Nephron (organoid): ENCODE measurements around the gene ZNF414.
A peak's percentile ranks its signal among the peaks of the same experiment; 100 is the strongest.

Experiments
- H3K27ac Mint-ChIP-seq, 3 experiments: 2 replicates each; pipeline ENCODE4 v1.8.0; 2020; ENCODE audit warnings: mixed read lengths in 3 of 3, mild to moderate bottlenecking in 2 of 3, moderate library complexity in 1 of 3
- H3K27me3 Mint-ChIP-seq: 2 replicates; pipeline ENCODE4 v1.8.0; 2021; ENCODE audit warnings: low read depth, mild to moderate bottlenecking, moderate library complexity, mixed read lengths
- H3K36me3 Mint-ChIP-seq: 2 replicates; pipeline ENCODE4 v1.8.0; 2020; ENCODE audit warnings: low read depth, mixed read lengths
- H3K4me1 Mint-ChIP-seq: 2 replicates; pipeline ENCODE4 v1.8.0; 2020; ENCODE audit warnings: mixed read lengths
- H3K4me3 Mint-ChIP-seq, 3 experiments: 2 replicates each; pipeline ENCODE4 v1.8.0; 2020; ENCODE audit warnings: mild to moderate bottlenecking in 3 of 3, mixed read lengths in 3 of 3, moderate library complexity in 2 of 3
- H3K9me3 Mint-ChIP-seq: 2 replicates; pipeline ENCODE4 v1.8.0; 2020; ENCODE audit warnings: mixed read lengths
- TF ChIP-seq, protein P1 (sequence below), 3 experiments: fragments of 200-600 bp; sonication (generic); IDR thresholded peaks; one replicate each; pipeline ENCODE4 v1.5.0; 2021; ENCODE audit warnings: antibody characterized with exemption in 3 of 3; ENCODE audit not compliant: unreplicated experiment in 3 of 3

ZNF414 gene

GRCh38 chr19:8506402-8506957 is 7.5 kb downstream of the ZNF414 start:
- Mint-ChIP-seq H3K4me1 (peaks cover 4% of the 10 kb centered on the region), H3K4me3 (peak overlapping the region; percentile 88 to 89 (median 89)), H3K27ac (peak overlapping the region; percentile 24 to 83 (median 83)), H3K36me3 (no peaks in the 10 kb centered on the region), H3K27me3 (peaks cover 3% of the 10 kb centered on the region), H3K9me3 (no peaks in the 10 kb centered on the region)
- TF ChIP-seq, protein P1, sequence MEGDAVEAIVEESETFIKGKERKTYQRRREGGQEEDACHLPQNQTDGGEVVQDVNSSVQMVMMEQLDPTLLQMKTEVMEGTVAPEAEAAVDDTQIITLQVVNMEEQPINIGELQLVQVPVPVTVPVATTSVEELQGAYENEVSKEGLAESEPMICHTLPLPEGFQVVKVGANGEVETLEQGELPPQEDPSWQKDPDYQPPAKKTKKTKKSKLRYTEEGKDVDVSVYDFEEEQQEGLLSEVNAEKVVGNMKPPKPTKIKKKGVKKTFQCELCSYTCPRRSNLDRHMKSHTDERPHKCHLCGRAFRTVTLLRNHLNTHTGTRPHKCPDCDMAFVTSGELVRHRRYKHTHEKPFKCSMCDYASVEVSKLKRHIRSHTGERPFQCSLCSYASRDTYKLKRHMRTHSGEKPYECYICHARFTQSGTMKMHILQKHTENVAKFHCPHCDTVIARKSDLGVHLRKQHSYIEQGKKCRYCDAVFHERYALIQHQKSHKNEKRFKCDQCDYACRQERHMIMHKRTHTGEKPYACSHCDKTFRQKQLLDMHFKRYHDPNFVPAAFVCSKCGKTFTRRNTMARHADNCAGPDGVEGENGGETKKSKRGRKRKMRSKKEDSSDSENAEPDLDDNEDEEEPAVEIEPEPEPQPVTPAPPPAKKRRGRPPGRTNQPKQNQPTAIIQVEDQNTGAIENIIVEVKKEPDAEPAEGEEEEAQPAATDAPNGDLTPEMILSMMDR (IDR thresholded peaks at IDR 0.05; ENCODE audit: unreplicated experiment in 3 of 3) = peak in 1 of 3 experiments; percentile 2

DNA sequence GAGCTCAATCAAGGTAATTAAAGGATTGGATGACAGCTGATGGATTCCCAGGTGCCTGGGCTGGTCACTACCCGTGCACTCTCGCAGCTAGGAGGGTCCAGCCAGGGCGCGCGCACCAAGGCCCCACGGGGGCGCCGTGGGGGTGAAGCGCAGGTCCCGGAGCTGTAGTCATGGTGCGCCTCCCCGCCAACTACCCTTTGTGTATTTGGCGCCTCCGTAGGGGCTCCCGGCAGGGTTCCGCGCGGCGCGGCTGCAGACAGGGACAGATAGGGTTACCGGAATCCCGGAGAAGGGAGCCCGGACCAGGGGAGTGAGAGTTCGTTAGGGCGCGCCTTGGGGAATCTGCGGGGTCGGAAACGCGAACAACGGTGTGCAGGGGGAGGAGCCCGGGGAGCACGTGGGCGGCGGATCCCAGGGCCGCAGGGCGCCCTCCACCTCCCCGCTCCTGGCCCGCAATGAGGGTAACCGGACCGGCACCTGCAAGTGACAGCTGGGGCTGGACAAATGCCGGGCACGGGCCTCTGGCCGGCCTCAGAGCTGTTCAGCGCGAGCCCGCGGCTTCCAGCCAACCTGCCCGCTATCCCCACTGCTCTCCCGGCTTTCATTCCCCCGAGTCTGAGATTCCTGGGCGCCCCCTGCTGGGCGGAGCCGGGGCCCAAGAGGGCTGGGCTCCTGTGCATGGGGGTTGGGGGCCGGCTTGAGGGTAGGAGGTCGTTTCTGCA is 8.1 kb downstream of the ZNF414 start:
- H3K36me3 Mint-ChIP-seq = no peaks in the 10 kb centered on the region
- peak overlapping the region; percentile 88 to 89 (median 89) for H3K4me3 Mint-ChIP-seq

GRCh38 chr19:8504919-8505318 is 9.0 kb downstream of the ZNF414 start:
- H3K4me1 Mint-ChIP-seq = peaks cover 11% of the 10 kb centered on the region
- peak overlapping the region; percentile 76 to 84 (median 82) for H3K4me3 Mint-ChIP-seq
- no peaks in the 10 kb centered on the region for H3K36me3 Mint-ChIP-seq
- peak overlapping the region in 1 of 3 experiments; percentile 74 for H3K27ac Mint-ChIP-seq
- TF ChIP-seq, protein P1 (IDR thresholded peaks at IDR 0.05; ENCODE audit: unreplicated experiment in 3 of 3) = no peak
- no peaks in the 10 kb centered on the region for H3K9me3 Mint-ChIP-seq
- H3K27me3 Mint-ChIP-seq = peaks cover 3% of the 10 kb centered on the region

More for the DNA sequence above, 8.1 kb downstream of the ZNF414 start:
- TF ChIP-seq, protein P1 (IDR thresholded peaks at IDR 0.05; ENCODE audit: unreplicated experiment in 3 of 3) = peak; percentile 81 to 91 (median 89)
- Mint-ChIP-seq H3K9me3 (no peaks in the 10 kb centered on the region), H3K4me1 (peaks cover 4% of the 10 kb centered on the region), H3K27ac (peak overlapping the region; percentile 24 to 83 (median 83)), H3K27me3 (peaks cover 3% of the 10 kb centered on the region)

DNA sequence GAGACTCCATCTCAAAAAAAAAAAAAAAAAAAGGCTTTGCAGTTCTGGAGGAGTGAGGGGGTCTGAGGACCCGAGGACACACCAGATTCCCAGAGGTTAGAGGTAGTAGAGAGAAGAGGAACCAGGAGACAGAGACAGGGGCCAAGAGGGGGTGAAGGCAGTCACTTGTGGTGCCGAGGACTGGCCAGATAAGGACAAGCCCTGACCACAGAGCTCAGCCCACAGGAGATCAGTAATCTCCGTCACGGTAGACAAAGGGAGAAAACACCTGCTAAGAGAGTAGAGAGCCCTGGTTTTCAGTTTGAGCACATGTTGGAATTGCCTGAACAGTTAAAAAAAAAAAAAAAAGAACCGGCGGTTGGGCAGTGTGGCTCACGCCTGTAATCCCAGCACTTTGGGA is 9.8 kb downstream of the ZNF414 start:
- TF ChIP-seq, protein P1 (IDR thresholded peaks at IDR 0.05; ENCODE audit: unreplicated experiment in 3 of 3) = no peak
- H3K27me3 Mint-ChIP-seq = peaks cover 3% of the 10 kb centered on the region
- H3K27ac Mint-ChIP-seq = peak overlapping the region in 1 of 3 experiments; percentile 73
- H3K4me1 Mint-ChIP-seq = peaks cover 11% of the 10 kb centered on the region
- no peaks in the 10 kb centered on the region for H3K9me3 Mint-ChIP-seq
- H3K36me3 Mint-ChIP-seq = no peaks in the 10 kb centered on the region
- H3K4me3 Mint-ChIP-seq = peak overlapping the region; percentile 71 to 77 (median 71)

GRCh38 chr19:8503510-8503909 is 10.5 kb downstream of the ZNF414 start:
- peak overlapping the region in 1 of 3 experiments; percentile 71 for H3K4me3 Mint-ChIP-seq
- peaks cover 11% of the 10 kb centered on the region for H3K4me1 Mint-ChIP-seq
- no peak overlapping the region for H3K27ac Mint-ChIP-seq
- H3K9me3 Mint-ChIP-seq = no peaks in the 10 kb centered on the region
- peaks cover 3% of the 10 kb centered on the region for H3K27me3 Mint-ChIP-seq
- TF ChIP-seq, protein P1 (IDR thresholded peaks at IDR 0.05; ENCODE audit: unreplicated experiment in 3 of 3) = no peak
- no peaks in the 10 kb centered on the region for H3K36me3 Mint-ChIP-seq
